K562 (cell line): ENCODE measurements around the gene DOCK1. TPM values are rescaled to one million over a fixed set of nuclear protein-coding genes. Genes with fewer than 3 reads are reported as not detected.

Experiments
- ATAC-seq: fragments of 200-7000 bp; cut with Tn5 transposase; 3 replicates; pipeline ENCODE4 v1.9.1; 2020; ENCODE audit warnings: moderate library complexity
- BruUV-seq: library from RNA; stranded (reverse); fragments of 400-500 nt; replicated peaks from 2 replicates; lab custom pipeline; 2021; lab: Mats Ljungman, UMichigan
- CTCF ChIA-PET: fragments of 300-600 bp; formaldehyde crosslinking; extraction: SDS; loops from one replicate; lab custom pipeline; 2021; ENCODE audit warnings: low intra/inter-chr PET ratio; lab: Yijun Ruan, JAX
- POLR2A ChIA-PET: fragments of 300-600, 350-650 bp; sonication (Branson Sonifier 250); formaldehyde crosslinking; extraction: SDS; loops from one replicate; lab custom pipeline; 2021; ENCODE audit warnings: antibody characterized with exemption, inconsistent platforms; lab: Yijun Ruan, JAX
- DNase-seq, 4 experiments: peaks; one replicate each; pipeline versions ENCODE4 v3.0.0 to v3.0.0-alpha.2; 2011 to 2018; ENCODE audit warnings: low spot score in 3 of 4, mixed read lengths in 3 of 4; ENCODE audit errors: extremely low read depth in 1 of 4
- FAIRE-seq: peaks from 2 replicates; lab custom pipeline; 2011; peaks lifted over from hg19 to GRCh38; lab: Jason Lieb, UNC
- H2AFZ ChIP-seq: 2 replicates; pipeline ENCODE4 v1.6.0; 2011; ENCODE audit warnings: low read depth, low read length, control low read depth, inconsistent platforms
- H3K27ac ChIP-seq: fragments of 200-600 bp; 3 replicates; pipeline ENCODE4 v1.8.0; 2011; ENCODE audit warnings: low read depth, mild to moderate bottlenecking, control low read depth, inconsistent platforms, low read length, moderate library complexity, mixed read lengths; ENCODE audit errors: extremely low read depth
- H3K27me3 ChIP-seq, 2 experiments: fragments of 300-600 bp in 1 of 2; 2 replicates in 1 of 2; 3 replicates in 1 of 2; pipeline versions ENCODE4 v1.6.0 to v1.8.0; 2011; ENCODE audit warnings: inconsistent platforms in 2 of 2, low read length in 2 of 2, mild to moderate bottlenecking in 1 of 2, mixed read lengths in 1 of 2, moderate library complexity in 1 of 2; ENCODE audit not compliant: control insufficient read depth in 2 of 2, insufficient read depth in 2 of 2
- H3K36me3 ChIP-seq: fragments of 300-600 bp; 3 replicates; pipeline ENCODE4 v1.8.0; 2011; ENCODE audit warnings: mild to moderate bottlenecking, low read length, inconsistent platforms; ENCODE audit not compliant: control insufficient read depth, insufficient read depth
- H3K4me1 ChIP-seq, 2 experiments: fragments of 200-600 bp in 1 of 2; replicated peaks in 1 of 2; 2 replicates in 1 of 2; 3 replicates in 1 of 2; pipeline versions ENCODE4 v1.5.1 to v1.8.0; 2011; ENCODE audit warnings: inconsistent platforms in 2 of 2, low read length in 2 of 2, mild to moderate bottlenecking in 1 of 2, mixed read lengths in 1 of 2, moderate library complexity in 1 of 2; ENCODE audit not compliant: control insufficient read depth in 2 of 2, insufficient read depth in 2 of 2
- H3K4me2 ChIP-seq: 2 replicates; pipeline ENCODE4 v1.6.1; 2011; ENCODE audit warnings: low read length, control low read depth, inconsistent platforms, mixed read lengths; ENCODE audit not compliant: insufficient read depth
- H3K4me3 ChIP-seq: fragments of 200-600 bp; sonication (generic), shearing (Covaris generic); 2 replicates; pipeline ENCODE4 v1.5.1; 2016; ENCODE audit warnings: control low read depth, inconsistent platforms
- H3K79me2 ChIP-seq: fragments of 200-600 bp; 3 replicates; pipeline ENCODE4 v1.8.0; 2011; ENCODE audit warnings: low read length, inconsistent platforms; ENCODE audit not compliant: control insufficient read depth, insufficient read depth
- H3K9ac ChIP-seq, 2 experiments: 2 replicates each; pipeline versions ENCODE4 v1.6.0 to v1.6.1; 2011; ENCODE audit warnings: low read depth in 2 of 2, low read length in 2 of 2, control low read depth in 1 of 2, inconsistent platforms in 1 of 2, mild to moderate bottlenecking in 1 of 2, mixed read lengths in 1 of 2; ENCODE audit not compliant: insufficient read depth in 1 of 2
- H3K9me1 ChIP-seq: one replicate; pipeline ENCODE4 v1.6.0; 2011; ENCODE audit warnings: inconsistent platforms, mild to moderate bottlenecking, low read length, moderate library complexity; ENCODE audit not compliant: control insufficient read depth, insufficient read depth
- H3K9me3 ChIP-seq: replicated peaks from 2 replicates; pipeline ENCODE4 v1.5.1; 2011; ENCODE audit warnings: low read depth, low read length, inconsistent platforms; ENCODE audit not compliant: control insufficient read depth, insufficient read depth
- H4K20me1 ChIP-seq: replicated peaks from 2 replicates; pipeline ENCODE4 v1.6.1; 2011; ENCODE audit warnings: low read length, inconsistent platforms, mixed read lengths; ENCODE audit not compliant: control insufficient read depth, insufficient read depth
- ATF7 ChIP-seq: fragments of 450-650 bp; IDR thresholded peaks from 2 replicates; pipeline ENCODE4 v1.7.1; 2014; ENCODE audit warnings: mild to moderate bottlenecking, moderate library complexity
- CAMTA2 ChIP-seq: fragments of 250-450 bp; sonication (Bioruptor Pico); conservative IDR thresholded peaks from 2 replicates; pipeline ENCODE4 v1.5.1; 2022
- CBFA2T3 ChIP-seq: fragments of 450-650 bp; IDR thresholded peaks from 2 replicates; pipeline ENCODE4 v1.6.1; 2017
- FOXA1 ChIP-seq: fragments of 450-650 bp; IDR thresholded peaks from 2 replicates; pipeline ENCODE4 v1.6.1; 2016; ENCODE audit warnings: mild to moderate bottlenecking, borderline replicate concordance
- MTA2 ChIP-seq: fragments of 450-650 bp; IDR thresholded peaks from 2 replicates; pipeline ENCODE4 v1.6.1; 2016; ENCODE audit warnings: low read depth
- PHB2 ChIP-seq: fragments of 450-650 bp; IDR thresholded peaks from 2 replicates; pipeline ENCODE4 v1.6.1; 2017; ENCODE audit warnings: low read depth
- ZC3H4 ChIP-seq: sonication (generic); formaldehyde crosslinking; IDR thresholded peaks from 2 replicates; pipeline ENCODE4 v1.9.0; 2021; ENCODE audit warnings: missing genetic modification reagents, borderline replicate concordance
- ZKSCAN3 ChIP-seq: fragments of 250-450 bp; sonication (Bioruptor Pico); IDR thresholded peaks from 2 replicates; pipeline ENCODE4 v1.4.0; 2020
- ZNF644 ChIP-seq: fragments of 200-800 bp; sonication (Bioruptor generic); IDR thresholded peaks from 2 replicates; pipeline ENCODE4 v1.6.1; 2016; ENCODE audit warnings: low read depth, missing genetic modification characterization, missing compliant biosample characterization
- ZNF696 ChIP-seq: fragments of 250-450 bp; sonication (Bioruptor Pico); conservative IDR thresholded peaks from 2 replicates; pipeline ENCODE4 v1.4.0; 2020; ENCODE audit warnings: mild to moderate bottlenecking, moderate library complexity
- ZSCAN32 ChIP-seq: fragments of 450-650 bp; formaldehyde crosslinking; IDR thresholded peaks from 2 replicates; pipeline ENCODE4 v1.4.0; 2020; ENCODE audit warnings: mild to moderate bottlenecking, moderate library complexity
- WGBS: fragments of 100-300 bp; shearing (Covaris generic); methylation state at CpG from one replicate; pipeline ENCODE4 v1.1.6; 2016; ENCODE audit warnings: low coverage, mixed read lengths; ENCODE audit not compliant: insufficient coverage; ENCODE audit errors: missing lambda C conversion rate; 5-methylcytosine and 5-hydroxymethylcytosine counted together
- in situ Hi-C: fragments of 300-500 bp; cut with MboI; formaldehyde crosslinking; loops from 4 replicates; pipeline ENCODE4 v1.15.0; 2018; ENCODE audit warnings: inconsistent platforms, mixed read lengths
- intact Hi-C: fragments of 100-400 bp; cut with micrococcal nuclease; formaldehyde crosslinking; loops from 2 replicates; pipeline ENCODE4 v1.14.2; 2022
- polyA plus RNA-seq, 8 experiments: library from polyadenylated mRNA; depleted of rRNA in 4 of 8; stranded (reverse) in 5 of 8; unstranded in 3 of 8; fragments of >200 nt; fragmentation: Nextera tagmentation in 2 of 8; fragmentation: Illumina TruSeq in 1 of 8; extraction: Ambion mirVana in 2 of 8; extraction: Trizol in 1 of 8; gene quantifications; 2 replicates each; pipeline versions ENCODE4 v1.2.1 to v1.2.3, GENCODE V29; 2011 to 2014; ENCODE audit warnings: inconsistent platforms in 1 of 8, missing spikeins in 1 of 8
- total RNA-seq, 7 experiments: library from RNA; depleted of rRNA in 6 of 7; stranded (reverse); fragments of >200 nt in 6 of 7; fragmentation: Illumina TruSeq in 2 of 7; extraction: Trizol in 2 of 7; gene quantifications; 2 replicates each; pipeline versions ENCODE4 v1.2.1 to v1.2.3, GENCODE V29; 2011 to 2021; ENCODE audit warnings: low replicate concordance in 1 of 7
- TF ChIP-seq, protein P1 (sequence below): fragments of 250-450 bp; sonication (Bioruptor Pico); IDR thresholded peaks from 2 replicates; pipeline ENCODE4 v1.4.0; 2020; ENCODE audit warnings: mild to moderate bottlenecking
- TF ChIP-seq, protein P2 (sequence below): fragments of 200-800 bp; sonication (Bioruptor generic); IDR thresholded peaks from 2 replicates; pipeline ENCODE4 v1.6.1; 2016; ENCODE audit warnings: missing genetic modification characterization, missing compliant biosample characterization
- TF ChIP-seq, protein P3 (sequence below): fragments of 450-650 bp; IDR thresholded peaks from 2 replicates; pipeline ENCODE4 v1.6.1; 2016; ENCODE audit warnings: missing biosample characterization, missing genetic modification characterization

The DOCK1 gene
- total and polyA plus RNA-seq, 9 of the 15 experiments (the other 6 are each of a cell fraction or from before 2014, with no cell fraction given), result 0.31 TPM; not detected in 8

DNA sequence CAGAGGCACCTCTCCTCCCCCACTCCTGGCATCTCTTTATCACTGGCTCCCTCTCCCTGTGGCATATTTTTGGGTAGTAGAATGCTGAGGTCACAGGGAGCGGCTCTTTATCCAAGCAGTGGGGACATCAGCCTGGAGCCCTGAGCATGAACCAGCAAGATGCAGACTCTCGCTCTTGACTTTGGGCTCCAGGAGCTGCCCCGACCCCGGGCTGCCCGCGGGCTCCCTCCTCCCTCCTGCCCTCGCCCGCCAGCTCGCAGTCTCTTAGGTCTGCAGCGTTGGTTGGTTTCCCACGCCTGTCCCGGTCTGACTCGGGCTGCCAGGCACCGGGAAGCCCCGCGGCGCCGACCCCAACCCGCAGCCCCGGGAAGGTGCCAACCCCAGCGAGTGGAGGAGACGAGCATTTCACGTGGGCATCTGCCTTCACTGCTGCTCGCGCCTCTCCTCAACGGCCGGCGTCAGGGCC is 289.8 kb downstream of the DOCK1 start:
- no peaks in the 10 kb centered on the region for H3K9me3 ChIP-seq
- no peak overlapping the region for H2AFZ ChIP-seq
- no peaks in the 10 kb centered on the region for H3K4me1 ChIP-seq
- ATAC-seq (no peak), DNase-seq (no peak), FAIRE-seq (no peak)
- BruUV-seq, result no TSS peak
- in situ Hi-C loops (no loop called here), intact Hi-C loops (no loop called here)
- H3K9me1 ChIP-seq, result no peaks in the 10 kb centered on the region
- 0% methylated on average over 3 of the region's 28 CpGs for WGBS
- CTCF ChIA-PET, result no interaction called here
- H3K27me3 ChIP-seq, result no peaks in the 10 kb centered on the region
- no peak overlapping the region for H3K27ac ChIP-seq
- no peak overlapping the region for H3K4me2 ChIP-seq
- POLR2A ChIA-PET, result no interaction called here
- H3K4me3 ChIP-seq, result no peak overlapping the region
- H3K9ac ChIP-seq, result no peak overlapping the region
- H4K20me1 ChIP-seq, result no peaks in the 10 kb centered on the region
- no peaks in the 10 kb centered on the region for H3K79me2 ChIP-seq
- H3K36me3 ChIP-seq, result no peaks in the 10 kb centered on the region
- no peak for TF ChIP-seq ATF7
- no peak for TF ChIP-seq MTA2
- TF ChIP-seq, protein P1, sequence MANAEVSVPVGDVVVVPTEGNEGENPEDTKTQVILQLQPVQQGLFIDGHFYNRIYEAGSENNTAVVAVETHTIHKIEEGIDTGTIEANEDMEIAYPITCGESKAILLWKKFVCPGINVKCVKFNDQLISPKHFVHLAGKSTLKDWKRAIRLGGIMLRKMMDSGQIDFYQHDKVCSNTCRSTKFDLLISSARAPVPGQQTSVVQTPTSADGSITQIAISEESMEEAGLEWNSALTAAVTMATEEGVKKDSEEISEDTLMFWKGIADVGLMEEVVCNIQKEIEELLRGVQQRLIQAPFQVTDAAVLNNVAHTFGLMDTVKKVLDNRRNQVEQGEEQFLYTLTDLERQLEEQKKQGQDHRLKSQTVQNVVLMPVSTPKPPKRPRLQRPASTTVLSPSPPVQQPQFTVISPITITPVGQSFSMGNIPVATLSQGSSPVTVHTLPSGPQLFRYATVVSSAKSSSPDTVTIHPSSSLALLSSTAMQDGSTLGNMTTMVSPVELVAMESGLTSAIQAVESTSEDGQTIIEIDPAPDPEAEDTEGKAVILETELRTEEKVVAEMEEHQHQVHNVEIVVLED, result no peak
- no peak for TF ChIP-seq ZSCAN32 (CRISPR knock-in tag)
- no peak for TF ChIP-seq PHB2
- no peak for TF ChIP-seq FOXA1
- TF ChIP-seq ZKSCAN3 (CRISPR knock-in tag), result no peak
- no peak for TF ChIP-seq CBFA2T3
- TF ChIP-seq CAMTA2, result no peak
- TF ChIP-seq ZNF696 (CRISPR knock-in tag), result no peak
- TF ChIP-seq ZNF644 (tag), result no peak
- TF ChIP-seq, protein P2, sequence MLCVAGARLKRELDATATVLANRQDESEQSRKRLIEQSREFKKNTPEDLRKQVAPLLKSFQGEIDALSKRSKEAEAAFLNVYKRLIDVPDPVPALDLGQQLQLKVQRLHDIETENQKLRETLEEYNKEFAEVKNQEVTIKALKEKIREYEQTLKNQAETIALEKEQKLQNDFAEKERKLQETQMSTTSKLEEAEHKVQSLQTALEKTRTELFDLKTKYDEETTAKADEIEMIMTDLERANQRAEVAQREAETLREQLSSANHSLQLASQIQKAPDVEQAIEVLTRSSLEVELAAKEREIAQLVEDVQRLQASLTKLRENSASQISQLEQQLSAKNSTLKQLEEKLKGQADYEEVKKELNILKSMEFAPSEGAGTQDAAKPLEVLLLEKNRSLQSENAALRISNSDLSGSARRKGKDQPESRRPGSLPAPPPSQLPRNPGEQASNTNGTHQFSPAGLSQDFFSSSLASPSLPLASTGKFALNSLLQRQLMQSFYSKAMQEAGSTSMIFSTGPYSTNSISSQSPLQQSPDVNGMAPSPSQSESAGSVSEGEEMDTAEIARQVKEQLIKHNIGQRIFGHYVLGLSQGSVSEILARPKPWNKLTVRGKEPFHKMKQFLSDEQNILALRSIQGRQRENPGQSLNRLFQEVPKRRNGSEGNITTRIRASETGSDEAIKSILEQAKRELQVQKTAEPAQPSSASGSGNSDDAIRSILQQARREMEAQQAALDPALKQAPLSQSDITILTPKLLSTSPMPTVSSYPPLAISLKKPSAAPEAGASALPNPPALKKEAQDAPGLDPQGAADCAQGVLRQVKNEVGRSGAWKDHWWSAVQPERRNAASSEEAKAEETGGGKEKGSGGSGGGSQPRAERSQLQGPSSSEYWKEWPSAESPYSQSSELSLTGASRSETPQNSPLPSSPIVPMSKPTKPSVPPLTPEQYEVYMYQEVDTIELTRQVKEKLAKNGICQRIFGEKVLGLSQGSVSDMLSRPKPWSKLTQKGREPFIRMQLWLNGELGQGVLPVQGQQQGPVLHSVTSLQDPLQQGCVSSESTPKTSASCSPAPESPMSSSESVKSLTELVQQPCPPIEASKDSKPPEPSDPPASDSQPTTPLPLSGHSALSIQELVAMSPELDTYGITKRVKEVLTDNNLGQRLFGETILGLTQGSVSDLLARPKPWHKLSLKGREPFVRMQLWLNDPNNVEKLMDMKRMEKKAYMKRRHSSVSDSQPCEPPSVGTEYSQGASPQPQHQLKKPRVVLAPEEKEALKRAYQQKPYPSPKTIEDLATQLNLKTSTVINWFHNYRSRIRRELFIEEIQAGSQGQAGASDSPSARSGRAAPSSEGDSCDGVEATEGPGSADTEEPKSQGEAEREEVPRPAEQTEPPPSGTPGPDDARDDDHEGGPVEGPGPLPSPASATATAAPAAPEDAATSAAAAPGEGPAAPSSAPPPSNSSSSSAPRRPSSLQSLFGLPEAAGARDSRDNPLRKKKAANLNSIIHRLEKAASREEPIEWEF (CRISPR knock-in tag), result no peak
- TF ChIP-seq ZC3H4, result no peak
- TF ChIP-seq, protein P3, sequence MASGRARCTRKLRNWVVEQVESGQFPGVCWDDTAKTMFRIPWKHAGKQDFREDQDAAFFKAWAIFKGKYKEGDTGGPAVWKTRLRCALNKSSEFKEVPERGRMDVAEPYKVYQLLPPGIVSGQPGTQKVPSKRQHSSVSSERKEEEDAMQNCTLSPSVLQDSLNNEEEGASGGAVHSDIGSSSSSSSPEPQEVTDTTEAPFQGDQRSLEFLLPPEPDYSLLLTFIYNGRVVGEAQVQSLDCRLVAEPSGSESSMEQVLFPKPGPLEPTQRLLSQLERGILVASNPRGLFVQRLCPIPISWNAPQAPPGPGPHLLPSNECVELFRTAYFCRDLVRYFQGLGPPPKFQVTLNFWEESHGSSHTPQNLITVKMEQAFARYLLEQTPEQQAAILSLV (tag), result no peak
